Mucosa of gallbladder (tissue), 1 donor: ENCODE measurements around the gene RPS27. TPM values are rescaled to one million over a fixed set of nuclear protein-coding genes. Genes with fewer than 3 reads are reported as not detected.

Experiments used
- DNase-seq: peaks from one replicate; pipeline ENCODE4 v3.0.0-alpha.2; 2020; ENCODE audit warnings: low spot score
- total RNA-seq: library from RNA; stranded (reverse); gene quantifications from one replicate; pipeline ENCODE4 v1.2.1, GENCODE V29; 2021
- donor health status: DM: no; HTN: no; CAD: no.

RPS27 gene
- total RNA-seq: 1,416 TPM

GRCh38 chr1:153990468-153991150, at the start of gene RPS27:
Gene RPS27, plus strand, starts transcription at chr1:153990762. Its CDS starts 35 bp downstream, at chr1:153990797.
- peak; percentile 95 for DNase-seq

GRCh38 chr1:153941826-153942725, 48.5 kb upstream of the RPS27 start:
- no peak for DNase-seq

GRCh38 chr1:153942766-153943549, 47.6 kb upstream of the RPS27 start:
- no peak for DNase-seq

GRCh38 chr1:153944005-153944826, 46.3 kb upstream of the RPS27 start:
- DNase-seq: no peak

- no peak for DNase-seq
Measured at GRCh38 chr1:153944827-153945117, 45.8 kb upstream of the RPS27 start.

GRCh38 chr1:153945131-153945794, 45.3 kb upstream of the RPS27 start:
- peak; percentile 54 for DNase-seq

GRCh38 chr1:153945795-153946621, 44.6 kb upstream of the RPS27 start:
- peak; percentile 82 for DNase-seq

- DNase-seq: peak; percentile 73
Measured at GRCh38 chr1:153946622-153947241, 43.8 kb upstream of the RPS27 start, which contains the start of gene DENND4B. Gene DENND4B, minus strand, starts transcription at chr1:153946718. Its CDS starts 2,344 bp downstream, at chr1:153944374.

GRCh38 chr1:153951183-153951582, 39.4 kb upstream of the RPS27 start:
- no peak for DNase-seq

GRCh38 chr1:153951801-153952200, 38.8 kb upstream of the RPS27 start:
- no peak for DNase-seq

- DNase-seq: no peak
Measured at GRCh38 chr1:153953859-153954365, 36.6 kb upstream of the RPS27 start.

- DNase-seq: no peak
Measured at GRCh38 chr1:153954826-153955225, 35.7 kb upstream of the RPS27 start.

GRCh38 chr1:153956997-153957715, 33.4 kb upstream of the RPS27 start:
- no peak for DNase-seq

- DNase-seq: no peak
Measured at GRCh38 chr1:153957744-153958110, 32.8 kb upstream of the RPS27 start.

- DNase-seq: peak; percentile 99
Measured at GRCh38 chr1:153958111-153958960, 32.2 kb upstream of the RPS27 start, which contains the start of gene CRTC2. Gene CRTC2, minus strand, starts transcription at chr1:153958612. Its CDS starts 115 bp downstream, at chr1:153958497.

- DNase-seq: no peak
Measured at GRCh38 chr1:153958961-153959260, 31.7 kb upstream of the RPS27 start.

GRCh38 chr1:153959454-153959853, 31.1 kb upstream of the RPS27 start:
- DNase-seq: no peak

- no peak for DNase-seq
Measured at GRCh38 chr1:153960206-153960605, 30.4 kb upstream of the RPS27 start.
